Measurements from ENCODE around the gene FHOD3.
A peak's percentile ranks its signal among the peaks of the same experiment; 100 is the strongest.
"Not testable (repeated sequence)": the region's sequence is repeated elsewhere in the genome, so short reads cannot be mapped to it uniquely, and the experiment has no call there.

FHOD3 gene

GRCh38 chr18:36534154-36534688 lies 236.7 kb downstream of the FHOD3 start:
- no peak for DNase-seq (ENCODE audit: extremely low read depth in 1 of 2, low read depth in 1 of 2)

- no peak for DNase-seq (ENCODE audit: extremely low read depth in 1 of 2, low read depth in 1 of 2)
Observed at GRCh38 chr18:36535202-36535935, 237.9 kb downstream of the FHOD3 start.

- no peak for DNase-seq (ENCODE audit: extremely low read depth in 1 of 2, low read depth in 1 of 2)
Observed at GRCh38 chr18:36536426-36536825, 238.9 kb downstream of the FHOD3 start.

GRCh38 chr18:36537289-36537688 lies 239.8 kb downstream of the FHOD3 start:
- no peak for DNase-seq (ENCODE audit: extremely low read depth in 1 of 2, low read depth in 1 of 2)

GRCh38 chr18:36539674-36540231 lies 242.2 kb downstream of the FHOD3 start:
- DNase-seq (ENCODE audit: extremely low read depth in 1 of 2, low read depth in 1 of 2): no peak

- no peak for DNase-seq (ENCODE audit: extremely low read depth in 1 of 2, low read depth in 1 of 2)
Observed at GRCh38 chr18:36543030-36543429, 245.5 kb downstream of the FHOD3 start.

GRCh38 chr18:36543991-36544725 lies 246.6 kb downstream of the FHOD3 start:
- DNase-seq (ENCODE audit: extremely low read depth in 1 of 2, low read depth in 1 of 2): no peak

- DNase-seq (ENCODE audit: extremely low read depth in 1 of 2, low read depth in 1 of 2): no peak
Observed at GRCh38 chr18:36545821-36546427, 248.4 kb downstream of the FHOD3 start.

GRCh38 chr18:36546876-36547275 lies 249.4 kb downstream of the FHOD3 start:
- DNase-seq (ENCODE audit: extremely low read depth in 1 of 2, low read depth in 1 of 2): no peak

GRCh38 chr18:36547544-36547943 lies 250.0 kb downstream of the FHOD3 start:
- no peak for DNase-seq (ENCODE audit: extremely low read depth in 1 of 2, low read depth in 1 of 2)

GRCh38 chr18:36551274-36551673 lies 253.8 kb downstream of the FHOD3 start:
- not testable (repeated sequence) for DNase-seq (ENCODE audit: extremely low read depth in 1 of 2, low read depth in 1 of 2)

GRCh38 chr18:36558234-36558633 lies 260.7 kb downstream of the FHOD3 start:
- DNase-seq (ENCODE audit: extremely low read depth in 1 of 2, low read depth in 1 of 2): no peak

GRCh38 chr18:36559149-36559857 lies 261.8 kb downstream of the FHOD3 start:
- DNase-seq (ENCODE audit: extremely low read depth in 1 of 2, low read depth in 1 of 2): no peak

GRCh38 chr18:36560187-36560586 lies 262.7 kb downstream of the FHOD3 start:
- DNase-seq (ENCODE audit: extremely low read depth in 1 of 2, low read depth in 1 of 2): no peak

- DNase-seq (ENCODE audit: extremely low read depth in 1 of 2, low read depth in 1 of 2): no peak
Observed at GRCh38 chr18:36561046-36561445, 263.5 kb downstream of the FHOD3 start.

GRCh38 chr18:36564841-36565240 lies 267.3 kb downstream of the FHOD3 start:
- DNase-seq (ENCODE audit: extremely low read depth in 1 of 2, low read depth in 1 of 2): no peak

GRCh38 chr18:36567800-36568199 lies 270.3 kb downstream of the FHOD3 start:
- no peak for DNase-seq (ENCODE audit: extremely low read depth in 1 of 2, low read depth in 1 of 2)

GRCh38 chr18:36568487-36568886 lies 271.0 kb downstream of the FHOD3 start:
- no peak for DNase-seq (ENCODE audit: extremely low read depth in 1 of 2, low read depth in 1 of 2)

GRCh38 chr18:36572135-36572856 lies 274.8 kb downstream of the FHOD3 start:
- DNase-seq (ENCODE audit: extremely low read depth in 1 of 2, low read depth in 1 of 2): peak in 1 of 2 donors; percentile 14

GRCh38 chr18:36576339-36576738 lies 278.8 kb downstream of the FHOD3 start:
- DNase-seq (ENCODE audit: extremely low read depth in 1 of 2, low read depth in 1 of 2): no peak
